Skeletal muscle tissue (tissue), 4 donors: ENCODE data around the gene DSCAM. TPM values are rescaled to one million over a fixed set of nuclear protein-coding genes. Genes with fewer than 3 reads are reported as not detected.

Source experiments
- H3K27ac ChIP-seq: one replicate; pipeline ENCODE4 v1.7.0; 2013; ENCODE audit warnings: mild to moderate bottlenecking, low read depth, low read length, inconsistent platforms
- H3K27me3 ChIP-seq, 3 donors: one replicate each; pipeline ENCODE4 v1.7.0; 2013; ENCODE audit warnings: low read length in 3 of 3; ENCODE audit not compliant: control insufficient read depth in 3 of 3, insufficient read depth in 3 of 3
- H3K36me3 ChIP-seq, 3 donors: one replicate each; pipeline ENCODE4 v1.7.0; 2013; ENCODE audit warnings: low read length in 3 of 3; ENCODE audit not compliant: control insufficient read depth in 3 of 3, insufficient read depth in 3 of 3
- H3K4me1 ChIP-seq, 3 donors: one replicate each; pipeline ENCODE4 v1.7.0; 2013; ENCODE audit warnings: low read length in 3 of 3, mild to moderate bottlenecking in 3 of 3; ENCODE audit not compliant: control insufficient read depth in 3 of 3, insufficient read depth in 3 of 3
- H3K4me3 ChIP-seq, 3 donors: one replicate each; pipeline ENCODE4 v1.7.0; 2013; ENCODE audit warnings: low read length in 3 of 3
- H3K9ac ChIP-seq, 3 donors: one replicate each; pipeline ENCODE4 v1.7.0; 2013; ENCODE audit warnings: low read length in 3 of 3, mild to moderate bottlenecking in 3 of 3, moderate library complexity in 2 of 3, low read depth in 1 of 3
- H3K9me3 ChIP-seq, 3 donors: one replicate each; pipeline ENCODE4 v1.7.0; 2013; ENCODE audit warnings: low read length in 3 of 3; ENCODE audit not compliant: control insufficient read depth in 3 of 3
- total RNA-seq: library from RNA; depleted of rRNA; stranded (reverse); fragments of >200 nt; gene quantifications from one replicate; pipeline ENCODE4 v1.2.3, GENCODE V29; 2014
- donor health status: Osteomylitis.

Gene DSCAM
- total RNA-seq, 1 donor from 2014 or later: 0.52 TPM

DNA sequence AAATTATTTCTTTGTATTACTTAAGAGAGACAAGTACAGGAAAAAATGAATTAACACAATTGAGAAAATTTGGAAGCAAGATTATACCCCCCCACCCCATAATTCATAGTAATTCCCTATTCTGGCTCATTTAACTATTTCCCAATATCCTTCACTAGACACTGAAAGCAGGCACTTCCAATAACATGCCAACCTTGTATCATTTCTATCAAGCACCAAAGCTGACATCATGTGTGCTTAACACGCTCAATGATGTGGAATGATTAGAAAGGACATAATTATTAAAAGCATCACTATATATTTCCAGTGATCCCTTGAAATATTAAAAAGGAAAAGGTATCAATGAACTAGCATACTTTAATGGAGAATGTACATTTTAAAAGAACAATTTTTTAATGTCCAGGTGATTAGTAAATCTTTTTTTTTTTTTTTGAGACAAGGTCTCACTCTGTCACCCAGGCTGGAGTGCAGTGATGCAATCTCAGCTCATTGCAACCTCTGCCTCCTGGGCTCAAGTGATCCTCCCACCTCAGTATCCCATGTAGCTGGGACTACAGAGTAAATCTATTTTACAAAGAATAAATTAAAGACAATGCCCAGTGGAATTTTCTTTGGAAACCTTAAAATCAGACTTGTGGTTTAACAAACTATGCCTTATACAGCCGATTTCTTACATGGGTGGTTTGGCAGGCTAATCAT lies 443.9 kb downstream of the DSCAM start:
- Histone ChIP-seq H3K4me1 (no peaks in the 10 kb centered on the region), H3K9ac (no peak overlapping the region), H3K27me3 (no peaks in the 10 kb centered on the region), H3K9me3 (no peaks in the 10 kb centered on the region), H3K4me3 (no peak overlapping the region), H3K36me3 (no peaks in the 10 kb centered on the region), H3K27ac (no peak overlapping the region)

DNA sequence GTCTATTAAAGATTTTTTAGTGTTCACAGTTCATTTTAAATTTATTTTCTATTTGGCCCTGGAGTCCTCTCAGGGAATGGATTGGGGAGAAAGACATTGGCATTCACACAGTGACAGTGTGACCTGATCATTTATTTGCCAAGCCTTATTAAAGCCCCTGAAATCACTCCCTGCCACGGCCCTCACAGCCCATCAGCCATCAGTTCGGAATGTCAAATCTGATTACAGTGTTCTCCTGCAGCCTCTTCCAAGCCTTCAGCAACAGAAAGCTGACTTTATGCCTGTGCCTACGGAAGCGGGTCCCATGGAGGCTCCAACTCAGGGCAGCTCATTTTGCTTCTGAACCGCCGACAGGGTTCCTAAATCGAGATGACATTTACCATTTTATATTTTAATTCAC lies 451.2 kb downstream of the DSCAM start:
- Histone ChIP-seq H3K9ac (no peak overlapping the region), H3K4me3 (no peak overlapping the region), H3K4me1 (no peaks in the 10 kb centered on the region), H3K36me3 (no peaks in the 10 kb centered on the region), H3K9me3 (no peaks in the 10 kb centered on the region), H3K27me3 (no peaks in the 10 kb centered on the region), H3K27ac (no peak overlapping the region)

DNA sequence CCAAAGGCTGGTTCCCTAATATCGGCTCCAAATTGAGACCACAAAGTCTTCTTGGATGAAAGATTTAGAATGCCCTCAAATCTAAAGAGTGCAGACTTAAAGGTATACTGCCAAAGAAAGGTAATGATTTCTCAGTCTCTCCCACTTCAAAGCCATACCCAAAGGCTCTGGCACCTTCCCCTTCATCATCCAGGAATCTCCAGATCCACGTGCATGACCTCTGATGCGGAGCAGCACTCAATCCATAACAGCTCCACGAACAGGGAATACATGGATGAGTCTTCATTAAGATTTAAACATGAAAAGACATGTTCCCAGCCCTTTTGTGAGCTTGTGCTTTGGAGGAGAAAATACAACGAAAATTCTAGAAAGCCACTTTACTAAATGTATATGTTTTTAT lies 453.9 kb downstream of the DSCAM start:
- H3K36me3 ChIP-seq: no peaks in the 10 kb centered on the region
- no peaks in the 10 kb centered on the region for H3K9me3 ChIP-seq
- H3K4me3 ChIP-seq: no peak overlapping the region
- H3K27me3 ChIP-seq: no peaks in the 10 kb centered on the region
- H3K4me1 ChIP-seq: no peaks in the 10 kb centered on the region
- H3K9ac ChIP-seq: no peak overlapping the region
- H3K27ac ChIP-seq: no peak overlapping the region

DNA sequence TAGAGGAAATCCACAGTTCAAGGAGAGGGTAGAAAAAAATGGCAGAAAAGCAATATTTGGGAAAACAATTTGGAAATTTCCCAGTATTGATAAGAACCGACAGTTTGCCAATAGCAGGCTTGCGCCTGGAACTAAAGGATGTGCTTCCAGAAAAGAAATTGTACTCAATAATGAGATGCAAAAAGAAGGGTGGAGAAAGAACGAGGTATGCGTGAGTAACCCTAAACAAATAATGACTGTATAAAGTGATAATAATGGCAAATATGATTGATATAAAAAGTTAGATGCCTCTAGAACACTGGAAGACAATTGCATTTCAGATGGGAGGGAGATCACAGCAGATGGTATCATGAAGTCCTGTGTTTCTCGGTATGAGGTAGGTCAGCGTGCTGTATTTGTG lies 458.9 kb downstream of the DSCAM start:
- H3K27me3 ChIP-seq: peaks cover 0 to 3% (median 0%) of the 10 kb centered on the region in 3 donors
- no peaks in the 10 kb centered on the region for H3K9me3 ChIP-seq
- no peaks in the 10 kb centered on the region for H3K4me1 ChIP-seq
- H3K9ac ChIP-seq: no peak overlapping the region
- no peak overlapping the region for H3K4me3 ChIP-seq
- H3K27ac ChIP-seq: no peak overlapping the region
- no peaks in the 10 kb centered on the region for H3K36me3 ChIP-seq

DNA sequence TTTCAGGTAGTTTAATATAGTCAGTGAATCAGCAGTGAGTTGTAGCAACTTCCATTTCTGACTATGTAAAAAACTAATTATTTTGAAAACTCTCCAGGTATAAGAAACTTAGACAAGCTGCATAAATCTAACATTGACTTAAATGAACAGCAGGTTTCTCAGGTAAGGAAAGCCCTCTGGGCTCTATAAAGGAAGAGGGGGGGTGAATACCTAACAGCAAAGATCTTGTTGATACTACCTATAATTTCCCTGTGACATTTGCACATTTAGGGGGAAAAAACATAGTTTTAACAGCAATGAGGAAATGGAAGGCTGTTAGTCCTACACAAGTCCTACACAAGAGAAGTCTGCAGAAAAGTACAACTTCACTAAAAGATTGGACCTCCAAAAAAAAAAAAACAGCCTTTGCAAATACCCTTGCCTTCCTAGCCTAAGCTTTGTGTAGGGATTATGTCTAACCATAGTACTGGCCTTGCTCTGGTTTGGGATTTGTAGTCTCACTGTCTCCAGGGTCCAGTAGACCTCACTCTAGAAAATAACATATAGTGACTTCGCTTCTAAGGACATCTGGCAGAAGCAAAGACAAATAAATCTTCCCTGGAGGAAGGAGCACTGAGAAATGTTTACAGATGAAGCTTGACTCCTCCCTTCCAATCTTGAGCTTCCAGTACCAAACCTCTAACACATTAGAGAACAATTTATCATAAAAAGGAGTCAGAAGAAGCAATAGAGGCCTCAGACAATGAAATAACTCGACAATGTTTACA lies 459.8 kb downstream of the DSCAM start:
- H3K9ac ChIP-seq: no peak overlapping the region
- H3K27me3 ChIP-seq: peaks cover 0 to 3% (median 0%) of the 10 kb centered on the region in 3 donors
- H3K27ac ChIP-seq: no peak overlapping the region
- no peaks in the 10 kb centered on the region for H3K4me1 ChIP-seq
- H3K9me3 ChIP-seq: no peaks in the 10 kb centered on the region
- H3K4me3 ChIP-seq: no peak overlapping the region
- H3K36me3 ChIP-seq: no peaks in the 10 kb centered on the region

DNA sequence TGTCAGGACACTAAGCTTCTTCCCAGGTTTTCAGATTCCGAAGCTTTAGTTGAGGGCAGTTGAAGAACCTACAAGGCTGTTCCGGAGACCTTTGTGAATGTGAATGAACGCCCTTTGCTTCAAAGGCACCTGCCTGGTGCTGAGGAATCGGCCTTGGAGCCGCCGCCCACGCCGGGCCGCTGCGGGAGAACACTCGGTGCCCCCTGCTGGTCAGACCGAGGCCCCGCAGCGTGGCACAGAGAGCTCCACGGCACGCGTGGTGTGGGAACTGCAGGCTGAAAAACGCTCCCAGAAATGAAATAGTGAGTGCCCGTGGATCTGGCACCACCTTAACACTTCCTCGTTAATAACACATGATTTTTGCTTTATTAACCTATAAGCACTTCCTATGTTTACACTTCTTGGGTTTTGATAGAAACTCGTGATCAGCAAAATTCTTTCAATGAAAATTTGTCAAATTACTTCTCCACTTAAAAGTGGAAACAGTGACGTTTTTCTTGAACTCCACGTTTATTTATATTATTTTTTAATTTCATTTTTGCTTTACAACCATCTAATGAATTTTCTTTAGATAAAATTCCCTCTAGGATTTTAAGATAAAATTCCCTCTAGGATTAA lies 460.6 kb downstream of the DSCAM start:
- Histone ChIP-seq H3K27ac (no peak overlapping the region), H3K9me3 (no peaks in the 10 kb centered on the region), H3K36me3 (no peaks in the 10 kb centered on the region), H3K4me1 (no peaks in the 10 kb centered on the region), H3K27me3 (peaks cover 0 to 3% (median 0%) of the 10 kb centered on the region in 3 donors), H3K4me3 (no peak overlapping the region), H3K9ac (no peak overlapping the region)

DNA sequence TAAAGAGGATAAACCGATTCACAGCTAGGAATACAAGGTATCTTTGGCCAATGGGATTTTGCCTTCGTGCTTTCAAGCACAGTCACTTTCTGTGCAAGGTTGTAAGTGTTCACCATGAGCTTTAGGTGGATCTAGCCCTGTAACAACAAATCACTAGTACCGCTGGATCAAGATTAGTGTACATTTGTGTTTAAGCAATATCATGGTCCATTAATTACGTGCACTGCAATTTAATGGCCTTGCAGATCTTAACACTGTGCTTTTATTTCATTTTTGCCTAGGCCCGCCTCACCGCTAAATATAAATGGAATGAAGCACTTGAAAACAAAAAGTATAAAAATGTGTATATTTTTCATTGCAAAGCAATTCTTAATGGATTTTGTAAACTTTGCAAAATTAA lies 461.1 kb downstream of the DSCAM start:
- no peaks in the 10 kb centered on the region for H3K4me1 ChIP-seq
- no peak overlapping the region for H3K27ac ChIP-seq
- H3K27me3 ChIP-seq: peaks cover 0 to 3% (median 0%) of the 10 kb centered on the region in 3 donors
- no peaks in the 10 kb centered on the region for H3K36me3 ChIP-seq
- no peak overlapping the region for H3K9ac ChIP-seq
- no peaks in the 10 kb centered on the region for H3K9me3 ChIP-seq
- no peak overlapping the region for H3K4me3 ChIP-seq

DNA sequence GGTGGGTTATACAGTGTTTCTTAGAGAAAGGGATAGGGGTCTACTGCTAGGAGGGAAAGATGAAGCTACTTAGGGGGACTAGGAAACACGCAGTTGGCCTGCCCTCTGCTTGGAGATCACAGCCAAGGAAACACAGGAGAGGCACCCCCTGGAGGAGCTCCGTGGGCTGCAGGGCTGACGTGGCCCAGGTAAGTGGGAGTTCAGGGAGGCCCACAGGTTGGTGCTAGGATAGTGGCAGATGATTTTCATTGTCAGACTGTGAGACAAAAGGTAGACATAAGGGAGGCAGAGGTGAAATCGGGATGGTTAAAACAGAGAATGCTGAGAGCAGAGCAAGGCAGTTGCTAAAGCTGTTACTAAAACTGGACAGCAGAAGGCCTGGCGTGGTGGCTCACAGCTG lies 463.0 kb downstream of the DSCAM start:
- no peak overlapping the region for H3K9ac ChIP-seq
- no peaks in the 10 kb centered on the region for H3K9me3 ChIP-seq
- H3K36me3 ChIP-seq: no peaks in the 10 kb centered on the region
- H3K27me3 ChIP-seq: peaks cover 0 to 3% (median 0%) of the 10 kb centered on the region in 3 donors
- no peaks in the 10 kb centered on the region for H3K4me1 ChIP-seq
- H3K4me3 ChIP-seq: no peak overlapping the region
- H3K27ac ChIP-seq: no peak overlapping the region

DNA sequence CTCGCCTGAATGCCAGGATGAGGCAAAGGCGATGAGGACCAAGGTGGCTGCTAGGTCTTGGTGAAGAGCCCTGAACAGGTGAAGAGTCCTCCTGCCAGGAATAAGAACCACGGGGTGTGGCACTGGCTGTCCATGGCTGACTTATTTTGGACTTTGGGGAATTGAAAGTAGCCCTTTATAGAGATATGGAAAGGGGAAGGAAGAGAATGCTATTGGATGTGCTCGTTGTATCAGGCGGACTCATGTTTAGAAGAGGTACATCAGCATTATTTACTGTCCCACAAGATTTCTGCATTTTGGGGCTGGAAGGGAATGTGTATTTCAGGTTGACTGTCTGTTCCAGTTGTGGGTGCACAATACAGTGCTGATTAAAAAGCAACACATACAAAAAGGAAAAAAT lies 465.8 kb downstream of the DSCAM start:
- Histone ChIP-seq H3K9ac (no peak overlapping the region), H3K4me1 (no peaks in the 10 kb centered on the region), H3K4me3 (no peak overlapping the region), H3K27me3 (peaks cover 0 to 3% (median 0%) of the 10 kb centered on the region in 3 donors), H3K27ac (no peak overlapping the region), H3K9me3 (no peaks in the 10 kb centered on the region), H3K36me3 (no peaks in the 10 kb centered on the region)
